Measurements from ENCODE around the gene PCDHGB4.
A peak's percentile ranks its signal among the peaks of the same experiment; 100 is the strongest.
"Not testable (repeated sequence)": the region's sequence is repeated elsewhere in the genome, so short reads cannot be mapped to it uniquely, and the experiment has no call there.

Gene PCDHGB4

GRCh38 chr5:141409598-141410306, 22.3 kb downstream of the PCDHGB4 start:
- H3K4me3 ChIP-seq (ENCODE audit: low read depth, low read length), result no peak overlapping the region
- TF ChIP-seq, protein P1, sequence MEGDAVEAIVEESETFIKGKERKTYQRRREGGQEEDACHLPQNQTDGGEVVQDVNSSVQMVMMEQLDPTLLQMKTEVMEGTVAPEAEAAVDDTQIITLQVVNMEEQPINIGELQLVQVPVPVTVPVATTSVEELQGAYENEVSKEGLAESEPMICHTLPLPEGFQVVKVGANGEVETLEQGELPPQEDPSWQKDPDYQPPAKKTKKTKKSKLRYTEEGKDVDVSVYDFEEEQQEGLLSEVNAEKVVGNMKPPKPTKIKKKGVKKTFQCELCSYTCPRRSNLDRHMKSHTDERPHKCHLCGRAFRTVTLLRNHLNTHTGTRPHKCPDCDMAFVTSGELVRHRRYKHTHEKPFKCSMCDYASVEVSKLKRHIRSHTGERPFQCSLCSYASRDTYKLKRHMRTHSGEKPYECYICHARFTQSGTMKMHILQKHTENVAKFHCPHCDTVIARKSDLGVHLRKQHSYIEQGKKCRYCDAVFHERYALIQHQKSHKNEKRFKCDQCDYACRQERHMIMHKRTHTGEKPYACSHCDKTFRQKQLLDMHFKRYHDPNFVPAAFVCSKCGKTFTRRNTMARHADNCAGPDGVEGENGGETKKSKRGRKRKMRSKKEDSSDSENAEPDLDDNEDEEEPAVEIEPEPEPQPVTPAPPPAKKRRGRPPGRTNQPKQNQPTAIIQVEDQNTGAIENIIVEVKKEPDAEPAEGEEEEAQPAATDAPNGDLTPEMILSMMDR (IDR thresholded peaks at IDR 0.05; ENCODE audit: low read depth, low read length, missing control alignments), result no peak
- no peak for DNase-seq (ENCODE audit: low read depth)

DNA sequence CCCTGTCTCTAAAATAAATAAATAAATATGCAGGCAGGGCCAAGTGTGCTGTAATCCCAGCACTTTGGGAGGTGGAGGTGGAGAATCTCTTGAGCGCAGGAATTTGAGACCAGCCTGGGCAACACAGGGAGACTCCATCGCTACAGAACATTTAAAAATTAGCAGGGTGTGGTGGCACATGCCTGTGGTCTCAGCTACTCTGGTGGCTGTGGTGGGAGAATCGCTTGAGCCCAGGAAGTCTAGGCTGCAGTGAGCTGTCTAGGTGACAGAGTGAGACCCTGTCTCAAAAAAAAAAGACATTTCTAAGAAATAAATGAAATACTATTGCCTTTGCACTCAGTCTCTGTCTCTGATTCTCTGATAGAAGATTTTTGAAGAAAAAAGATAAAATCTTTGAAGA, 24.1 kb downstream of the PCDHGB4 start:
- TF ChIP-seq, protein P1 (IDR thresholded peaks at IDR 0.05; ENCODE audit: low read depth, low read length, missing control alignments), result no peak
- DNase-seq (ENCODE audit: low read depth), result no peak
- no peak overlapping the region for H3K4me3 ChIP-seq (ENCODE audit: low read depth, low read length)

DNA sequence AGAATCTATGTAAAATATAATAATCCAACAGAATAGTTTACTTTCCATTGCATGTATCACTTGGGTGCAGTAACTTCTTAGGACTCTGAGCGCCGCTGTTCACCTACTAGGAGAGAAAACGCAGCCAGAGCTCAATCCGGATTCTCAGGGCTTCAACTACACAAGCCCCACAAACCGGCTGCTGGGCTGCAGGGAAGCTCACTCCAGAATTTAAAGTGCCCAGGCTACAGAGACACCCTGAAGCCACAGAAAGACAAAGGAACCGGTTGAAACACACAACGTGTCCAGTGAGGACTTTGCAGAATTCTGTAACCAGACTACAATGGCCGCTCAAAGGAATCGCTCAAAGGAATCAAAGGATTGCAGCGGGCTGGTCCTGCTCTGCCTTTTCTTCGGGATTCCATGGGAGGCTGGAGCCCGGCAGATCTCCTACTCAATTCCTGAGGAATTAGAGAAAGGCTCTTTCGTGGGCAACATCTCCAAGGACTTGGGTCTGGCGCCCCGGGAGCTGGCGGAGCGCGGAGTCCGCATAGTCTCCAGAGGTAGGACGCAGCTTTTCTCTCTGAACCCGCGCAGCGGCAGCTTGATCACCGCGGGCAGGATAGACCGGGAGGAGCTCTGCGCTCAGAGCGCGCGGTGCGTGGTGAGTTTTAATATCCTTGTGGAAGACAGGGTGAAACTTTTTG, 25.5 kb downstream of the PCDHGB4 start, which contains the start of gene PCDHGA10:
PCDHGA10 (plus strand) TSS at position 134 of the 686 bp plus-strand sequence; CDS start at position 323, 189 bp downstream.
- peak within 1 kb of the TSS; percentile 77 for H3K4me3 ChIP-seq (ENCODE audit: low read depth, low read length)
- DNase-seq (ENCODE audit: low read depth), result peak; percentile 70
- TF ChIP-seq, protein P1 (IDR thresholded peaks at IDR 0.05; ENCODE audit: low read depth, low read length, missing control alignments), result peak; percentile 83

- DNase-seq (ENCODE audit: low read depth), result no peak
- TF ChIP-seq, protein P1 (IDR thresholded peaks at IDR 0.05; ENCODE audit: low read depth, low read length, missing control alignments), result no peak
- H3K4me3 ChIP-seq (ENCODE audit: low read depth, low read length), result peak overlapping the region; percentile 77
These were observed 26.1 kb downstream of the PCDHGB4 start for GRCh38 chr5:141413540-141414069.

- not testable (repeated sequence) for DNase-seq (ENCODE audit: low read depth); H3K4me3 ChIP-seq (ENCODE audit: low read depth, low read length)
These were observed 27.2 kb downstream of the PCDHGB4 start for GRCh38 chr5:141414548-141415274.

DNA sequence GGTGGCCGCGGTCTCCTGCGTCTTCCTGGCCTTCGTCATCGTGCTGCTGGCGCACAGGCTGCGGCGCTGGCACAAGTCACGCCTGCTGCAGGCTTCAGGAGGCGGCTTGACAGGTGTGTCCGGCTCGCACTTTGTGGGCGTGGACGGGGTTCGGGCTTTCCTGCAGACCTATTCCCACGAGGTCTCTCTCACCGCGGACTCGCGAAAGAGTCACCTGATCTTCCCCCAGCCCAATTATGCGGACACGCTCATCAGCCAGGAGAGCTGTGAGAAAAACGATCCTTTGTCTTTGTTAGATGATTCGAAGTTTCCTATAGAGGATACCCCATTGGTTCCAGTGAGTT, 27.7 kb downstream of the PCDHGB4 start:
- DNase-seq (ENCODE audit: low read depth), result not testable (repeated sequence)
- H3K4me3 ChIP-seq (ENCODE audit: low read depth, low read length), result peak overlapping the region; percentile 37

DNA sequence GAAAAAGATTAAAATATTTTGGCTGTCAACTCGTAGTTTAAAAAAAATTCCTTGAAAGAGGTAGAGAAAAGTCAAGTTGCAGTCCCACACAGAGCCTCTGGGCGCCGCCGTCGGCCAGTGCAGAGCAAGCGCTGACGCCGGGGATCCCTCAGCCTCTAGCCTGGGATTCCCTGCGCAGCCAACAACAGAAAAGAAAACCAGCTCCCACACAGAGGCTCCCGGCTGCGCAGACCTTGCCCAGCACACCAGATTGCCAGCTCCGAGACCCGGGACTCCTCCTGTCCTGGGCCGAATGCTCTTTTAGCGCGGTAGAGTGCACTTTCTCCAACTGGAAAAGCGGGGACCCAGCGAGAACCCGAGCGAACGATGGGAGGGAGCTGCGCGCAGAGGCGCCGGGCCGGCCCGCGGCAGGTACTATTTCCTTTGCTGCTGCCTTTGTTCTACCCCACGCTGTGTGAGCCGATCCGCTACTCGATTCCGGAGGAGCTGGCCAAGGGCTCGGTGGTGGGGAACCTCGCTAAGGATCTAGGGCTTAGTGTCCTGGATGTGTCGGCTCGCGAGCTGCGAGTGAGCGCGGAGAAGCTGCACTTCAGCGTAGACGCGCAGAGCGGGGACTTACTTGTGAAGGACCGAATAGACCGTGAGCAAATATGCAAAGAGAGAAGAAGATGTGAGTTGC, 30.1 kb downstream of the PCDHGB4 start, which contains the start of gene PCDHGB7:
PCDHGB7 (plus strand) TSS at position 184 of the 679 bp plus-strand sequence; CDS start at position 367, 183 bp downstream.
- TF ChIP-seq, protein P1 (IDR thresholded peaks at IDR 0.05; ENCODE audit: low read depth, low read length, missing control alignments), result peak; percentile 78
- H3K4me3 ChIP-seq (ENCODE audit: low read depth, low read length), result peak within 1 kb of the TSS; percentile 52
- DNase-seq (ENCODE audit: low read depth), result not testable (repeated sequence)

All from GM12864 (cell line).